ENCODE results near the gene TMEM25.

GRCh38 chr11:118511601-118512000, 19.4 kb upstream of the TMEM25 start:
- TF ChIP-seq CTCF (IDR thresholded peaks at IDR 0.05): no peak
- TF ChIP-seq CHD2 (IDR thresholded peaks at IDR 0.05; ENCODE audit: low read length, partially characterized antibody): no peak
- no peak for TF ChIP-seq ESRRA (IDR thresholded peaks at IDR 0.05; ENCODE audit: borderline replicate concordance, low read length)
- TF ChIP-seq POLR2A (IDR thresholded peaks at IDR 0.05; ENCODE audit: low read length): no peak
- TF ChIP-seq PHF8 (IDR thresholded peaks at IDR 0.05; ENCODE audit: borderline replicate concordance, low read depth): no peak

All from A549 (cell line).